K562 (cell line): Measurements from ENCODE around the gene UBE2U.

Experiments used
- FOXK2 ChIP-seq, 2 experiments: fragments of 450-650 bp; IDR thresholded peaks in 1 of 2; conservative IDR thresholded peaks in 1 of 2; 2 replicates each; pipeline ENCODE4 v1.6.1; 2016; ENCODE audit warnings: low read depth in 2 of 2, mild to moderate bottlenecking in 1 of 2
- GATA2 ChIP-seq: sonication (generic); formaldehyde crosslinking; IDR thresholded peaks from 2 replicates; pipeline ENCODE4 v1.4.0; 2020; ENCODE audit warnings: mild to moderate bottlenecking, missing genetic modification reagents
- POLR2A ChIP-seq: fragments of 450-650 bp; conservative IDR thresholded peaks from 2 replicates; pipeline ENCODE4 v1.6.1; 2016
- SMARCB1 ChIP-seq: IDR thresholded peaks from 2 replicates; pipeline ENCODE4 v1.6.1; 2011; ENCODE audit warnings: improper control_type of control experiment, low read depth; ENCODE audit not compliant: insufficient read length
- TCF7 ChIP-seq: sonication (generic); IDR thresholded peaks from 2 replicates; pipeline ENCODE4 v1.6.1; 2016; ENCODE audit warnings: antibody characterized with exemption, borderline replicate concordance
- ZBTB1 ChIP-seq: sonication (generic); formaldehyde crosslinking; IDR thresholded peaks from 2 replicates; pipeline ENCODE4 v1.8.1; 2023; ENCODE audit warnings: missing genetic modification reagents, low read depth, mild to moderate bottlenecking, borderline replicate concordance
- ZEB2 ChIP-seq: fragments of 450-650 bp; IDR thresholded peaks from 2 replicates; pipeline ENCODE4 v1.6.1; 2016
- ZFP36 ChIP-seq: fragments of 150-350 bp; IDR thresholded peaks from 2 replicates; pipeline ENCODE4 v1.6.1; 2018; ENCODE audit warnings: low read length, low read depth; ENCODE audit not compliant: partially characterized antibody
- TF ChIP-seq, protein P1 (sequence below): fragments of 450-650 bp; formaldehyde crosslinking; IDR thresholded peaks from 2 replicates; pipeline ENCODE4 v1.4.0; 2020; ENCODE audit warnings: mild to moderate bottlenecking, mixed read lengths

DNA sequence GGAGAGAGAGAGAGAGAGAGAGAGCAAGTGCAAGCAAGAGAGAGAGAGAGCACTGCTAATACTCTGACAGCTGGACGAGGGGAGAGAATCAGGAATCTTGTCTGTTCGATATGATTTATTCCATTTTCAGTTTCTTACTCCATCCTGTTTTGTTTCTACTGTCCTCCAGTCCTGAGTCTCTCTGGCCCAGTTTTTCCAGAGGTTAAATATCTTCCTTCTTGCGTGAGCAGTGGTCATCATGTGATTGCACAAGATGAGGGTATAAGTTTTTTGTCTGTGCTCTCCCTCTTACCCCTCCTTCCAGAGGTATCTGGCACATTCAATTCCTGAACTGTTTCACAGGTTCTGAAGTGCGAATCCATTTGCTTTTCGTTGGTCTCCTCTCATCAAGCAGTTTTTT lies 16.8 kb downstream of the UBE2U start:
- no peak for TF ChIP-seq ZBTB1
- TF ChIP-seq GATA2 (CRISPR knock-in tag), result no peak
- TF ChIP-seq ZEB2, result no peak
- TF ChIP-seq ZFP36, result no peak
- TF ChIP-seq TCF7, result no peak
- TF ChIP-seq FOXK2 (conservative IDR thresholded peaks at IDR 0.05 in 1 of 2, IDR thresholded peaks at IDR 0.05 in 1 of 2; ENCODE audit: low read depth in 2 of 2), result no peak
- TF ChIP-seq, protein P1, sequence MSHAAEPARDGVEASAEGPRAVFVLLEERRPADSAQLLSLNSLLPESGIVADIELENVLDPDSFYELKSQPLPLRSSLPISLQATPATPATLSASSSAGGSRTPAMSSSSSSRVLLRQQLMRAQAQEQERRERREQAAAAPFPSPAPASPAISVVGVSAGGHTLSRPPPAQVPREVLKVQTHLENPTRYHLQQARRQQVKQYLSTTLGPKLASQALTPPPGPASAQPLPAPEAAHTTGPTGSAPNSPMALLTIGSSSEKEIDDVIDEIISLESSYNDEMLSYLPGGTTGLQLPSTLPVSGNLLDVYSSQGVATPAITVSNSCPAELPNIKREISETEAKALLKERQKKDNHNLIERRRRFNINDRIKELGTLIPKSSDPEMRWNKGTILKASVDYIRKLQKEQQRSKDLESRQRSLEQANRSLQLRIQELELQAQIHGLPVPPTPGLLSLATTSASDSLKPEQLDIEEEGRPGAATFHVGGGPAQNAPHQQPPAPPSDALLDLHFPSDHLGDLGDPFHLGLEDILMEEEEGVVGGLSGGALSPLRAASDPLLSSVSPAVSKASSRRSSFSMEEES, result no peak
- TF ChIP-seq POLR2A, result no peak
- TF ChIP-seq SMARCB1, result no peak
